Activated T-helper 1 cell treated with anti-CD3 and anti-CD28 coated beads, Interleukin-12 subunit alpha, Interleukin-12 subunit beta, Interleukin-2, Interleukin-4 antibody, amounts not matched to agents 30 ng/mL and 10 ng/mL and 1 ng/mL, durations not matched to agents 14 hours and 24 hours and 36 hours (primary cell): Measurements from ENCODE around the gene ALOX15. TPM values are rescaled to one million over a fixed set of nuclear protein-coding genes. Genes with fewer than 3 reads are reported as not detected.
A peak's percentile ranks its signal among the peaks of the same experiment; 100 is the strongest.
"Not testable (repeated sequence)": the region's sequence is repeated elsewhere in the genome, so short reads cannot be mapped to it uniquely, and the experiment has no call there.

Source experiments
- DNase-seq: peaks from one replicate; pipeline ENCODE4 v3.0.0; 2021; ENCODE audit warnings: low spot score
- H3K27ac Mint-ChIP-seq: one replicate; pipeline ENCODE4 v1.8.0; 2021; ENCODE audit warnings: mild to moderate bottlenecking, mixed read lengths
- H3K27me3 Mint-ChIP-seq: one replicate; pipeline ENCODE4 v1.8.0; 2022; ENCODE audit warnings: mild to moderate bottlenecking, moderate library complexity, mixed read lengths; ENCODE audit not compliant: insufficient read depth
- H3K36me3 Mint-ChIP-seq: one replicate; pipeline ENCODE4 v1.8.0; 2021; ENCODE audit warnings: low read depth, mixed read lengths
- H3K4me1 Mint-ChIP-seq: one replicate; pipeline ENCODE4 v1.8.0; 2021; ENCODE audit warnings: low read depth, mixed read lengths
- H3K4me3 Mint-ChIP-seq: one replicate; pipeline ENCODE4 v1.8.0; 2021; ENCODE audit warnings: mild to moderate bottlenecking, moderate library complexity, mixed read lengths
- H3K9me3 Mint-ChIP-seq: one replicate; pipeline ENCODE4 v1.8.0; 2021; ENCODE audit warnings: mixed read lengths
- intact Hi-C: fragments of 100-400 bp; cut with micrococcal nuclease; formaldehyde crosslinking; loops from one replicate; pipeline ENCODE4 v1.15.1; 2024
- total RNA-seq: library from RNA; stranded (reverse); gene quantifications from 2 replicates; pipeline ENCODE4 v1.2.3, GENCODE V29; 2022

Gene ALOX15
- total RNA-seq, 1 donor from 2014 or later: not detected

DNA sequence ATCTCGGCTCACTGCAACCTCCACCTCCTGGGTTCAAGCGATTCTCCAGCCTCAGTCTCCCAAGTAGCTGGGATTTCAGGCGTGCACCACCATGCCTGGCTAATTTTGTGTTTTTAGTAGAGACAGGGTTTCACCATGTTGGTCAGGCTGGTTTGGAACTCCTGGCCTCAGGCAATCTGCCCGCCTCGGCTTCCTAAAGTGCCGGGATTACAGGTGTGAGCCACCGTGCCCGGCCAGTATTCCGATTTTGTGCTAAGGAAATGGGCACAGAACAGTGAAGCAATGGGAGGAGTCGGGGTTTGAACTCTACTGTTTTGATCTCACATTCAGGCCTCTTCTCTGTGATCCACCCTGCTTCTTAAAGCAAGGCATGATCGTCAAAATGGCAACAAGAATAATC is 36.7 kb downstream of the ALOX15 start:
- H3K9me3 Mint-ChIP-seq, H3K4me1 Mint-ChIP-seq, intact Hi-C loops: not testable (repeated sequence)

DNA sequence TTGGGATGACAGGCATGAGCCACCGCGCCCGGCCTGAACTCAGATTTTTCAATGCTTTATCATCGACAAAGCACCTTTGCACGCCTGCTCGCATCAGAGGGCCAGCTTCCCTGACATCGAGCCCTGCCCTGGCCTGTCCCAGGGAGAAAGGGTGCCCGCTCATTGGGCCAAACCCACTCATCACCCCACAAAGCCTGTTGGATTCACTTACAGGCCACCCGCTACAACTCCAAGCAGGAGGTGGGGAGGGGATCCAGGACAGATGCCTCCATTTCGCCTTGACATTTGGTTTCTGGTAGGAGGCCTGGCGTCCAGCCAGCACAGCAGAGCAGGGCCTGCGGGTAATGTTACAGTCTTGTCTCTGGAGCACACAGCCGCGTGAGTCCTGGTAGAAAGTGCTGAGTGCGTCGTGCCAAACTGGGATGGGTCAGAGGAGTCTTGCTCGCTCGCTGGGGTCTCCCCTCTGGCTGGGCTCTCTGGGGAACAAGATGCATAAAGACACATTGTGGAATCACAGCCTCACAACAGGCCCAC is 37.3 kb downstream of the ALOX15 start:
- peaks cover 12% of the 10 kb centered on the region for H3K27me3 Mint-ChIP-seq
- no peak overlapping the region for H3K27ac Mint-ChIP-seq

More for the DNA sequence above, 36.7 kb downstream of the ALOX15 start:
- DNase-seq, H3K4me3 Mint-ChIP-seq, H3K36me3 Mint-ChIP-seq, H3K27ac Mint-ChIP-seq: not testable (repeated sequence)
- H3K27me3 Mint-ChIP-seq: peaks cover 15% of the 10 kb centered on the region

DNA sequence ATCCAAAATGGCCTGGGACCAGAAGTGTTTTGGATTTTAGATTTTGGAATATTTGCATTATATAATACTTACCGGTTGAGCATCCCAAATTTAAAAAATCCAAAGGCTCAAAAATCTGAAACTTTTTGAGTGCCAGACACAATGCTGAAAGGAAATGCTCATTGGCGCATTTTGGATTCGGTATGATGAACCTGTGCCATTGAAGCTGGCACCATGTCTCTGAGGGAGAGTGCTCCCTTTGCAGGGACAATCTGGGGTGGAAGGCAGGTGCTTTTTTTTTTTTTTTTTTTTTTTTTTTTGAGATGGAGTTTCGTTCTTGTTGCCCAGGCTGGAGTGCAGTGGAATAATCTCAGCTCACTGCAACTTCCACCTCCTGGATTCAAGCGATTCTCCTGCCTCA is 39.4 kb downstream of the ALOX15 start:
- intact Hi-C loops: no loop called here
- Mint-ChIP-seq H3K27me3 (peaks cover 3% of the 10 kb centered on the region), H3K9me3 (no peaks in the 10 kb centered on the region), H3K4me3 (no peak overlapping the region), H3K36me3 (no peaks in the 10 kb centered on the region), H3K4me1 (no peaks in the 10 kb centered on the region), H3K27ac (no peak overlapping the region)
- no peak for DNase-seq

More for the DNA sequence above, 37.3 kb downstream of the ALOX15 start:
- DNase-seq: no peak
- Mint-ChIP-seq H3K9me3 (no peaks in the 10 kb centered on the region), H3K4me3 (no peak overlapping the region), H3K4me1 (no peaks in the 10 kb centered on the region), H3K36me3 (no peaks in the 10 kb centered on the region)
- intact Hi-C loops: no loop called here

DNA sequence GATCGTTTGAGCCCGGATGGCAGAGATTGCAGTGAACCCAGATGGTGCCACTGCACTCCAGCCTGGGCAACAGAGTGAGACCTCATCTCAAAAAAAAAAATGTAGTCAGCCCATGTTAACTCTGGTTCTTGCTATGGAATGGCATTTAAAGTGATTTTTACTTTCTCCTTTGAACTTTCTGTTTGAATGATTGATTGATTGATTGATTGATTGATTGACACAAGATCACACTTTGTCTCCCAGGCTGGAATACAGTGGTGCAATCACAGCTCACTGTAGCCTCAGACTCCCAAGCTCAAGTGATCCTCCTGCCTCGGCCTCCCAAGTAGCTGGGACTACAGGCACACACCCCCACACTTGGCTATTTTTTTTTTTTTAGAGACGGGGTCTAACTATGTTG is 40.2 kb downstream of the ALOX15 start:
- H3K9me3 Mint-ChIP-seq: no peaks in the 10 kb centered on the region
- no peak overlapping the region for H3K4me3 Mint-ChIP-seq
- H3K4me1 Mint-ChIP-seq: no peaks in the 10 kb centered on the region
- intact Hi-C loops: no loop called here
- H3K27ac Mint-ChIP-seq: no peak overlapping the region
- H3K27me3 Mint-ChIP-seq: peaks cover 3% of the 10 kb centered on the region
- no peaks in the 10 kb centered on the region for H3K36me3 Mint-ChIP-seq
- DNase-seq: no peak

DNA sequence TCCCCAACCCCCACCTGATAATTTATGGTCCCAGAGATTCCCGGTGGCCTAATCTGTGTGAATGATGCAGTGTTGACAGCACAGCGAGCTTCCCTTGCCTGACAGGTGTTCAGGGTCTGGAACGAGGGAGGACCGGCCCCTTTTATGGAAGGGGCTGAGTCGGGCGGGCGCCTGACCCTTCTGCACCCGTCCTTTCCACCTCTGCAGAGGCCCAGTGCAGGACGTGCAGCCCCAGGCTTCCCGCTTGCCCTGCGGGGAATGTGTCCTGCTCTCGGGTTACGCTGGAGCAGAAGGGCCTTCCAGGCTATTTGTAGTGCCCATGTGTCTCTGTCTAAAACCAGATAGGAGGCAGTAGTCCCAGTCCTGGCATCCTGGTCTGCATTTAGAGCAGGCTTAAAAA is 40.9 kb downstream of the ALOX15 start:
- intact Hi-C loops: no loop called here
- no peak for DNase-seq
- Mint-ChIP-seq H3K9me3 (no peaks in the 10 kb centered on the region), H3K27ac (no peak overlapping the region), H3K4me1 (no peaks in the 10 kb centered on the region), H3K36me3 (no peaks in the 10 kb centered on the region), H3K27me3 (peaks cover 3% of the 10 kb centered on the region), H3K4me3 (no peak overlapping the region)

DNA sequence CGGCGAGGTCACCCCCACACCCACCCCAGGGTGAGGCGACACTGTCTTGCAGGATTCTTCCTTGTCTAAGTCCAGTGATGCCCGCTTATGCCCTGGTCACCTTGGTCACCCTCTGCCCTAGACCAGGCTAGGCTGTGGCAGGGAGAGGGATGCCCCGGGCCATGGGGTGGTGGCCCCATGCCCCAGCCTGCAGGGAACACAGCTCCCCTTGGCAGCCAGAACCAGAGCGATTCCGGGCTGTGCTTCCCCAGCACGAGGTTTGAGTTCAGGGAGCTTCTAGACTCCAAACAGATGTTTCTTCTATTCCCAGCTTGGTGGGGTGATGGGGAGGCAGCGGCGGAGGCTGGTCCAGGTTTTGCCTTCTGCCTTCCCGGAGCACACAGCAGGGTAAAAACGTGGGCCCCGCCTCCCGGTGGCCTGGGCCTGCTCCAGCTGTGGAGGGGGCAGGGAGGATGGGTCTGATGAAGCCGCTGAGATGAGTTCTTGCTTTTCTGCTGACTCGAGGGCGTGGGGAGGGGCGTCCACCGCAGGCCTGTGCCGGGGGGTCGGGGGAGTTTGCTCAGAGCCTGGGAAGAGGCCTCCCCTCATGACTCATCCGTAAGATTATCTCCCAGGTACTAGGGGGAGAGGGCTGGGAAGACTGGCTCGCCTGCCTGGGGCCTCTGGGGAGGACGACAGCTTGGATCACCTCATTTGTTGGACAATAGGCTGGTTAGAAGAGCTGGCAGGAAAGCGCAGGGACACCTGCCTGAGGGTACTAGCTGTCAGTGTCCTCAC is 41.8 kb downstream of the ALOX15 start:
- Mint-ChIP-seq H3K27me3 (peaks cover 3% of the 10 kb centered on the region), H3K9me3 (no peaks in the 10 kb centered on the region), H3K4me3 (no peak overlapping the region), H3K27ac (no peak overlapping the region), H3K36me3 (no peaks in the 10 kb centered on the region), H3K4me1 (no peaks in the 10 kb centered on the region)
- DNase-seq: no peak
- intact Hi-C loops: no loop called here

DNA sequence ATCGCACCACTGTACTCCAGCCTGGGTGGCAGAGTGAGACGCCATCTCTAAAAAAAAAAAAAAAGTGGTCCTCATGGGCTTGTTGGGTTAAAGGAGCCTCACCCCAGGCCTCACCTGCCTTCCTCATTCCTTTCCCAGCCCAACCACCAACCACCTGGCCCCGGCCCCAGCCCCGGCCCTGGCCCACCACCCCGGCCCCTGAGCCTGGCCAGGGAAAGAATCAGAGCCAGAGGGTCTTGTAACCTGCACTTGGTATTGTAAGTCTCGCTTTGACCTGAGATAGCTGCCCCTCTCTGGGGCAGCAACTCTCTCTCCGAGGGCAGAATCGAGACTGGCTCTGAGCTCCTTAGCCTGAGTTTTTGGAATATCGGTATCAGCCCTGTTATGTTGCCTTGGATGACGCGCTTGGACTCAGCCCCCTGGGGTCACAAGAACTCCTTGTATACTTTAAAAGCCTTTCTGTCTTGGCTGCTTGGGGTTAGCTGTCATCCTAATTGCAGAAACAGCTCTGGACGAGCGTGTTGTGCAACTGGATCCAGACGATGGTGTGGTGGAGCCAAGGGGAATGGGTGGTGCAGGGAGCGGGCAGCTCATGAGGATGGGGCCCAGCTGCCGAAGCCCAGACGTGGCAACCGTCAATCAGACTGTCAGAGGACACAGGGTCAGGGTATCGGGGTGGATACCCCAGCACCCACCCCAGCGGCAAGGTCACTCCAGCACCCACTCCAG is 42.5 kb downstream of the ALOX15 start:
- H3K4me3 Mint-ChIP-seq: no peak overlapping the region
- no peaks in the 10 kb centered on the region for H3K36me3 Mint-ChIP-seq
- no peak overlapping the region for H3K27ac Mint-ChIP-seq
- no peaks in the 10 kb centered on the region for H3K4me1 Mint-ChIP-seq
- peaks cover 4% of the 10 kb centered on the region for H3K27me3 Mint-ChIP-seq
- intact Hi-C loops: no loop called here
- no peak for DNase-seq
- H3K9me3 Mint-ChIP-seq: no peaks in the 10 kb centered on the region

DNA sequence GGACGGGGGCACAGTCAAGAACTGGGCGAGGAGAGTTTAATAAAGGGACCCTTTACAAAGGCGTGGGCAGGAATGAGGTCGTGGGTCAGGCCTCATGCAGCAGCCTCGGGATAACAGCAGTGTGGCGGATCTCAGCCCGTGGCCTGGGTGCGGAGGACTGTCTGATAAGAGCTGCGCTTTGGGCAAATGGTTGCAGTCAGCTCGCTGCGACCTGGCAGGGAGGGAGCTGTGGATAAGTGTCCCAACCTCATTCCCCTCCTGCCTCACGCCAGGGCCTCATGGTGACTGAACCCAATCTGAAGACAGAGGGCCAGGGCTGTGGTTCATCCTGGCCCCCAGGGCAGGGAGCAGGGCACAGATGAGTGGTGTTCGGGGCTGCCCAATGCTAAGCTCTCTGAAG is 43.5 kb downstream of the ALOX15 start:
- H3K27ac Mint-ChIP-seq: no peak overlapping the region
- DNase-seq: no peak
- no peak overlapping the region for H3K4me3 Mint-ChIP-seq
- H3K4me1 Mint-ChIP-seq: no peaks in the 10 kb centered on the region
- intact Hi-C loops: no loop called here
- no peaks in the 10 kb centered on the region for H3K9me3 Mint-ChIP-seq
- H3K27me3 Mint-ChIP-seq: peaks cover 6% of the 10 kb centered on the region
- no peaks in the 10 kb centered on the region for H3K36me3 Mint-ChIP-seq

DNA sequence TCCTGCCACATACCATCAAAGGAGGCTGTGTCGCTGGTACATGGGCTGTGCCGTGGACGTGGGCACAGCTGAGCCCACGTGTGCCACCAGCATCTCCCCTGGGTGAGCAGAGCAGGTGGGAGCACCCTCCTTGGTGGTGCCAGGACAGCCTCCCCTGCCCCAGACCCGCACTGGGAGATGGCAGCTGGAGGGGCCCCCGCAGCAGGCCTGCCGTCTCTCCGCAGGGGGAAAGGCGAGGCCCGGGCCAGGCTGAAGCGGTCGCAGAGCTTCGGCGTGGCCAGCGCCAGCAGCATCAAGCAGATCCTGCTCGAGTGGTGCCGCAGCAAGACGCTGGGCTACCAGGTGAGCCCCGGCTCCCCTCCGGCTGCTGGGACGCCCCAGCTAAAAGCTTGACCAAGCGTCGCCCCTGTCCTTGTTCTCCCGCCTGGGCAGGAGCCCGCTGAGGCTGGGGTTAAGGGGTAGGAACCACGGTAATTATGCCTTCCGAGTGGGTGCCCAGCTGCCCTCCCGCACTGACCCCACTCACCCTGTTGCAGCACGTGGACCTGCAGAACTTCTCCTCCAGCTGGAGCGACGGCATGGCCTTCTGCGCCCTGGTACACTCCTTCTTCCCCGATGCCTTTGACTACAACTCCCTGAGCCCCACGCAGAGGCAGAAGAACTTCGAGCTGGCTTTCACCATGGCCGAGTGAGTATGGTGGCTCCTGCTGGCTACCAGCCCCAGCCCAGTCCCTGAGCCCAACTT is 44.7 kb downstream of the ALOX15 start:
- no peaks in the 10 kb centered on the region for H3K4me1 Mint-ChIP-seq
- H3K9me3 Mint-ChIP-seq: no peaks in the 10 kb centered on the region
- H3K27me3 Mint-ChIP-seq: peaks cover 6% of the 10 kb centered on the region
- H3K27ac Mint-ChIP-seq: no peak overlapping the region
- no peak overlapping the region for H3K4me3 Mint-ChIP-seq
- no peaks in the 10 kb centered on the region for H3K36me3 Mint-ChIP-seq
- intact Hi-C loops: no loop called here
- DNase-seq: no peak

DNA sequence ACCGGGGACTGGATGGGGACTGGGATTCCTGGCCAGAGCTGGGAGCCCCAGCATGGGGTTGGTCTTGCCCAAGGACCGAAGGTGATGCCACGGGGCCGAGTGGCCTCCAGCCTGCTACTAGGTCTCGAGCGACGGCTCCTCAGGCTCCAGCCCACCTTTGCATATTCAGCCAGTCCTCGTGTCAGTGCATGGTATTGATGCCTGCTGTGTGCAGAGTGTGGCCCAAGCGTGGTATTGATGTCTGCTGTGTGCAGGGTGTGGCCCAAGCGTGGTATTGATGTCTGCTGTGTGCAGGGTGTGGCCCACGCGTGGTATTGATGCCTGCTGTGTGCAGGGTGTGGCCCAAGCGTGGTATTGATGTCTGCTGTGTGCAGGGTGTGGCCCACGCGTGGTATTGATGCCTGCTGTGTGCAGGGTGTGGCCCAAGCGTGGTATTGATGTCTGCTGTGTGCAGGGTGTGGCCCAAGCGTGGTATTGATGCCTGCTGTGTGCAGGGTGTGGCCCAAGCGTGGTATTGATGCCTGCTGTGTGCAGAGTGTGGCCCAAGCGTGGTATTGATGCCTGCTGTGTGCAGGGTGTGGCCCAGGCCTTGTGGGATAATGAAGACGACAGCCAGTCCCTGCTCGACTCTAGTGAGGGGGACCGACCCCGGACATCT is 45.7 kb downstream of the ALOX15 start:
- H3K4me3 Mint-ChIP-seq: not testable (repeated sequence)

DNA sequence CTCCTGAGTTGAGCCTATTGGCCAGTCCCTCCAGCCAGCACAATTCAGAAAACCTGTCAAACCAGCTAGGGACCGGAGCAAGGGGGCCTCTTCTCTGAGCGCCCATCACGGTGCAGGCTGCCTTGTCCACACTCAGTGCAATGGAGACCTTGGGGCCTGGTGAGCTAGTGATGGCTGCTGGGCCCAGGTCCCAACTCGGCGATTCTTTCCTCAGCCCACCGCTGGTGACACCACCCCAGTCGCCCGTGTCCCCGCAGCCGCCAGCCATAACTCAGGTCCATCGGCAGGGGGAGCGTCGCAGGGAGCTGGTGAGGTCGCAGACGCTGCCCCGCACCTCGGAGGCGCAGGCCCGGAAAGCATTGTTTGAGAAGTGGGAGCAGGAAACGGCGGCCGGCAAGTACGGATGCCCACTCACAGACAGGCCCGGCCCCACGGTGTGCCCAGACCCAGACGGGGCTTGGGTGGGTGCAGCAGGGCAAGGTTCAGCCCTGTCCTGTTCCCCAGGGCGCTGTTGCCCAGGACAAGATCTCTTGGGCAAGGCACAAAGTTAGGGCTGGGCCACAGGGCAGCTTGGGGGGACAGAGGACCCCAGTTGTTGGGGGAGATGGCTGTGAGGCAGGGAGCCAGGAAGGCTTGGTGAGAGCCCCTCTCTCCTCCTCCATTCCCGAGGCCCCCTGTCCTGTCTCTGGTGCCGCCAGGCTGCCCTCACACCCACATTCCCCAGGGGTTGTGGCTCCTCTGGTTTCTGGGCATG is 46.4 kb downstream of the ALOX15 start:
- no peak overlapping the region for H3K27ac Mint-ChIP-seq
- no peaks in the 10 kb centered on the region for H3K4me1 Mint-ChIP-seq
- no peak overlapping the region for H3K4me3 Mint-ChIP-seq
- no peaks in the 10 kb centered on the region for H3K36me3 Mint-ChIP-seq
- DNase-seq: peak; percentile 6
- H3K27me3 Mint-ChIP-seq: peaks cover 6% of the 10 kb centered on the region
- intact Hi-C loops: no loop called here
- H3K9me3 Mint-ChIP-seq: no peaks in the 10 kb centered on the region

More for the DNA sequence above, 45.7 kb downstream of the ALOX15 start:
- H3K27ac Mint-ChIP-seq, H3K4me1 Mint-ChIP-seq, DNase-seq, H3K9me3 Mint-ChIP-seq, H3K36me3 Mint-ChIP-seq, intact Hi-C loops, H3K27me3 Mint-ChIP-seq: not testable (repeated sequence)

DNA sequence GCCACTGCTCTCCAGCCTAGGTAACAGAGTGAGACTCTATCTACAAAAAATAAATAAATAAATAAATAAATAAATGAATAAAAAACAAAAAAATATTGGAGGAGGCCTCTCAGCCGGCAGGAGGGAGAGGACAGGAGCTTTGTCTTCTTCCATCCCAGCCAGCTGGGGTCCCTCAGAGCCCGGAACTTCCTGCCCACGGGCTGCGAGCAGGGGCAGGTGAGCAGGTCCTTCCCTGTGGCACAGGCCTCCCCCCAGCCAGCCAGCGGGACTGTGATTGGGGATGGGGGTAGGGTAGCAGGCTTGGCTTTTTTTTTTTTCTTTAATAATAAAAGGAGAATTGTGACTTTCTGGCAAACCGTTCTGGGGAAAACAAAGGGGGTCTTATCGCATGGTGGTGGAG is 47.1 kb downstream of the ALOX15 start:
- no peak overlapping the region for H3K4me3 Mint-ChIP-seq
- no peak overlapping the region for H3K27ac Mint-ChIP-seq
- no peak for DNase-seq
- intact Hi-C loops: no loop called here
- H3K4me1 Mint-ChIP-seq: no peaks in the 10 kb centered on the region
- no peaks in the 10 kb centered on the region for H3K36me3 Mint-ChIP-seq
- H3K27me3 Mint-ChIP-seq: peaks cover 6% of the 10 kb centered on the region
- H3K9me3 Mint-ChIP-seq: no peaks in the 10 kb centered on the region
